Spleen (tissue), 11 donors: ENCODE data around the gene SETD7. TPM values are rescaled to one million over a fixed set of nuclear protein-coding genes. Genes with fewer than 3 reads are reported as not detected.

Experiments
- DNase-seq: peaks from one replicate; pipeline ENCODE4 v3.0.0-alpha.2; 2020
- H3K27ac ChIP-seq, 8 donors: fragments of 200-600 bp; sonication (generic) in 7 of 8; 1 replicate in 4 of 8; 2 replicates in 4 of 8; pipeline versions ENCODE4 v1.5.0 to v1.8.0; 2016 to 2021; ENCODE audit warnings: inconsistent platforms in 4 of 8, mild to moderate bottlenecking in 4 of 8, moderate library complexity in 1 of 8
- H3K27me3 ChIP-seq, 7 donors: fragments of 200-600 bp; sonication (generic) in 6 of 7; replicated peaks in 1 of 7; 1 replicate in 4 of 7; 2 replicates in 3 of 7; pipeline versions ENCODE4 v1.5.0 to v1.8.0; 2016 to 2021; ENCODE audit warnings: inconsistent platforms in 3 of 7, mild to moderate bottlenecking in 1 of 7
- H3K36me3 ChIP-seq, 6 donors: fragments of 200-600 bp; sonication (generic) in 5 of 6; 1 replicate in 4 of 6; 2 replicates in 2 of 6; pipeline versions ENCODE4 v1.5.0 to v1.8.0; 2016 to 2021; ENCODE audit warnings: inconsistent platforms in 2 of 6
- H3K4me1 ChIP-seq, 6 donors: fragments of 200-600 bp; sonication (generic) in 5 of 6; 1 replicate in 3 of 6; 2 replicates in 3 of 6; pipeline versions ENCODE4 v1.5.0 to v1.8.0; 2016 to 2021; ENCODE audit warnings: inconsistent platforms in 3 of 6
- H3K4me3 ChIP-seq, 8 donors: fragments of 200-600 bp; sonication (generic) in 7 of 8; 1 replicate in 4 of 8; 2 replicates in 4 of 8; pipeline versions ENCODE4 v1.5.0 to v1.8.0; 2016 to 2021; ENCODE audit warnings: inconsistent platforms in 4 of 8, mild to moderate bottlenecking in 4 of 8, moderate library complexity in 2 of 8
- H3K9me3 ChIP-seq, 8 donors: fragments of 200-600 bp; sonication (generic) in 7 of 8; 1 replicate in 4 of 8; 2 replicates in 4 of 8; pipeline versions ENCODE4 v1.5.0 to v1.8.0; 2016 to 2021; ENCODE audit warnings: inconsistent platforms in 4 of 8
- CTCF ChIP-seq, 11 experiments: fragments of 200-600 bp in 7 of 11; fragments of 450-650 bp in 4 of 11; sonication (generic) in 4 of 11; IDR thresholded peaks in 8 of 11; conservative IDR thresholded peaks in 3 of 11; 1 replicate in 7 of 11; 2 replicates in 4 of 11; pipeline versions ENCODE4 v1.4.0 to v1.8.0; 2016 to 2021; ENCODE audit warnings: antibody characterized with exemption in 11 of 11, inconsistent platforms in 4 of 11, mild to moderate bottlenecking in 1 of 11
- POLR2A ChIP-seq, 3 donors: fragments of 450-650 bp; IDR thresholded peaks; one replicate each; pipeline ENCODE4 v1.5.1; 2017; ENCODE audit warnings: antibody characterized with exemption in 3 of 3, mild to moderate bottlenecking in 1 of 3
- POLR2AphosphoS5 ChIP-seq, 3 donors: sonication (generic); formaldehyde crosslinking; IDR thresholded peaks; one replicate each; pipeline ENCODE4 v1.5.1; 2017; ENCODE audit warnings: antibody characterized with exemption in 3 of 3
- WGBS, 5 donors: extraction: QIAGEN DNeasy Blood & Tissue Kit in 3 of 5; methylation state at CpG; one replicate each; pipeline versions ENCODE4 v1.1.5 to v1.1.7; 2013 to 2018; 5-methylcytosine and 5-hydroxymethylcytosine counted together
- intact Hi-C: fragments of 100-400 bp; cut with DNase I; formaldehyde crosslinking; loops from one replicate; pipeline ENCODE4 v1.15.0; 2023; ENCODE audit warnings: low total_unique reads
- polyA plus RNA-seq, 3 donors: library from polyadenylated mRNA; stranded (reverse); fragments of 200-250 nt; gene quantifications; one replicate each; pipeline ENCODE4 v1.2.1, GENCODE V29; 2013
- total RNA-seq, 7 donors: library from RNA; depleted of rRNA in 3 of 7; stranded (reverse); fragments of >200 nt in 3 of 7; fragmentation: NEBNext Ultra II Directional in 4 of 7; extraction: Animal tissue kit (Norgen Biotek cat#: 25700) in 4 of 7; gene quantifications; one replicate each; pipeline versions ENCODE4 v1.1.0 to v1.2.1, GENCODE V29; 2016 to 2021
- donor health status: healthy with polysubstance abuse.
- donor health status: DM: no; HTN: no; CAD: no; lungs with moderate emphysema.
- donor health status: DM: no; HTN: no; CAD: no.
- donor health status: Bipolar disorder and iron deficiency.
- donor health status: healthy.
- donor health status: DM: no; HTN: no; CAD: no.
- donor health status: DM: yes; HTN: yes; CAD: no.

The SETD7 gene
- total and polyA plus RNA-seq, 10 donors, result 5.0 to 45.4 (median 30.8) TPM

GRCh38 chr4:139602776-139603360 is 46.8 kb upstream of the SETD7 start:
- no peak for TF ChIP-seq POLR2AphosphoS5 (IDR thresholded peaks at IDR 0.05)
- no peak for TF ChIP-seq CTCF (IDR thresholded peaks at IDR 0.05 in 8 of 11, conservative IDR thresholded peaks at IDR 0.05 in 3 of 11)
- no peak for TF ChIP-seq POLR2A (IDR thresholded peaks at IDR 0.05)
- no peak overlapping the region for H3K27ac ChIP-seq
- no peaks in the 10 kb centered on the region for H3K36me3 ChIP-seq
- no peak for DNase-seq
- peaks cover 0 to 10% (median 6%) of the 10 kb centered on the region in 6 donors for H3K4me1 ChIP-seq
- no peak overlapping the region for H3K4me3 ChIP-seq
- no peaks in the 10 kb centered on the region for H3K9me3 ChIP-seq
- H3K27me3 ChIP-seq, result no peaks in the 10 kb centered on the region
- intact Hi-C loops, result no loop called here
- 60 to 76% (median 69%) methylated on average over 6 of the region's 6 CpGs for WGBS, 5 donors

- Histone ChIP-seq H3K4me3 (no peak overlapping the region), H3K4me1 (peaks cover 0 to 5% (median 0%) of the 10 kb centered on the region in 6 donors), H3K27ac (no peak overlapping the region), H3K36me3 (no peaks in the 10 kb centered on the region), H3K9me3 (no peaks in the 10 kb centered on the region), H3K27me3 (peaks cover 0 to 4% (median 0%) of the 10 kb centered on the region in 7 donors)
- 78 to 88% (median 80%) methylated on average over 4 of the region's 4 CpGs for WGBS, 5 donors
- intact Hi-C loops, result no loop called here
- DNase-seq, result no peak
- TF ChIP-seq POLR2A (IDR thresholded peaks at IDR 0.05), result no peak
- no peak for TF ChIP-seq CTCF (IDR thresholded peaks at IDR 0.05 in 8 of 11, conservative IDR thresholded peaks at IDR 0.05 in 3 of 11)
- TF ChIP-seq POLR2AphosphoS5 (IDR thresholded peaks at IDR 0.05), result no peak
These were observed 44.6 kb upstream of the SETD7 start for GRCh38 chr4:139600662-139601061.

- Histone ChIP-seq H3K36me3 (no peaks in the 10 kb centered on the region), H3K9me3 (no peaks in the 10 kb centered on the region), H3K27me3 (peaks cover 0 to 4% (median 0%) of the 10 kb centered on the region in 7 donors), H3K27ac (no peak overlapping the region), H3K4me1 (peaks cover 0 to 5% (median 0%) of the 10 kb centered on the region in 6 donors), H3K4me3 (no peak overlapping the region)
- intact Hi-C loops, result no loop called here
- 85 to 95% (median 94%) methylated on average over 6 of the region's 6 CpGs for WGBS, 5 donors
- TF ChIP-seq POLR2A (IDR thresholded peaks at IDR 0.05) (no peak), CTCF (IDR thresholded peaks at IDR 0.05 in 8 of 11, conservative IDR thresholded peaks at IDR 0.05 in 3 of 11) (no peak), POLR2AphosphoS5 (IDR thresholded peaks at IDR 0.05) (no peak)
- no peak for DNase-seq
These were observed 43.8 kb upstream of the SETD7 start for GRCh38 chr4:139599594-139600374.

GRCh38 chr4:139599076-139599475 is 43.1 kb upstream of the SETD7 start:
- intact Hi-C loops, result no loop called here
- Histone ChIP-seq H3K36me3 (no peaks in the 10 kb centered on the region), H3K27me3 (peaks cover 0 to 4% (median 0%) of the 10 kb centered on the region in 7 donors), H3K9me3 (no peaks in the 10 kb centered on the region), H3K27ac (no peak overlapping the region), H3K4me3 (no peak overlapping the region), H3K4me1 (peaks cover 0 to 5% (median 0%) of the 10 kb centered on the region in 6 donors)
- TF ChIP-seq POLR2A (IDR thresholded peaks at IDR 0.05), result no peak
- no peak for TF ChIP-seq CTCF (IDR thresholded peaks at IDR 0.05 in 8 of 11, conservative IDR thresholded peaks at IDR 0.05 in 3 of 11)
- no peak for TF ChIP-seq POLR2AphosphoS5 (IDR thresholded peaks at IDR 0.05)
- WGBS, 5 donors, result 83 to 98% (median 94%) methylated on average over 3 of the region's 3 CpGs
- no peak for DNase-seq
